ENCODE results near the gene TOM1L2.

GRCh38 chr17:17937958-17938357 lies 34.2 kb downstream of the TOM1L2 start:
- TF ChIP-seq CREB1 (IDR thresholded peaks at IDR 0.05; ENCODE audit: low read depth) = no peak
- no peak for TF ChIP-seq TAF1 (IDR thresholded peaks at IDR 0.05; ENCODE audit: low read depth)
- TF ChIP-seq YY1 (IDR thresholded peaks at IDR 0.05; ENCODE audit: low read depth) = no peak
- TF ChIP-seq MAX (IDR thresholded peaks at IDR 0.05) = no peak

All from Ishikawa (cell line).